ENCODE measurements around the gene ENO2. TPM values are rescaled to one million over a fixed set of nuclear protein-coding genes. Genes with fewer than 3 reads are reported as not detected.

ENO2 gene
- total RNA-seq, 1 experiment from 2014 or later, result 166 TPM

DNA sequence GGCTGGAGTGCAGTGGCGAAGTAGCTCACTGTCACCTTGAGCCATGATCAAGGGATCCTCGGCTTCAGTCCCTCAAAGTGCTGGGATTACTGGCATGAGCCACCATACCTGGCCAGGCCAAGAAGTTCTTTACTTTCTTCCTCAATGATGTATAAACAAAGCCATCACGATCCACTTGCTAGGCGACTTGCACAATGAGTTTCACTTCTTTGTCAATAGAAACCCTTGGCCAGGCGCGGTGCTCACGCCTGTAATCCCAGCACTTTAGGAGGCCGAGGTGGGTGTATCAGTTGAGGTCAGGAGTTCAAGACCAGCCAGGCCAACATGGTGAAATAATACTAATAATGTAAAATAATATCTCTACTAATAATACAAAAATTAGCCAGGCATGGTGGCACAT, 26.9 kb upstream of the ENO2 start:
- Histone ChIP-seq H3T11ph (ENCODE audit: low read length) (no peak overlapping the region), H3K56ac (ENCODE audit: insufficient read length, low read depth, low read length) (no peak overlapping the region), H2AK5ac (ENCODE audit: insufficient read length, low read length) (no peak overlapping the region), H2BK12ac (ENCODE audit: insufficient read length, low read depth, low read length) (no peak overlapping the region), H3K27ac (ENCODE audit: insufficient read length, low read depth, low read length) (no peak overlapping the region), H4K91ac (ENCODE audit: insufficient read length, low read depth, low read length) (no peak overlapping the region), H3K18ac (ENCODE audit: insufficient read length, low read depth, low read length) (no peak overlapping the region), H2BK5ac (ENCODE audit: insufficient read length, low read length) (no peak overlapping the region), H3K79me1 (ENCODE audit: insufficient read depth, low read depth, low read length, poor library complexity, severe bottlenecking) (no peaks in the 10 kb centered on the region), H2BK20ac (ENCODE audit: low read depth, low read length, poor library complexity, severe bottlenecking) (no peak overlapping the region), H2BK120ac (ENCODE audit: low read depth, low read length, poor library complexity, severe bottlenecking) (no peak overlapping the region), H3K4me2 (ENCODE audit: insufficient read depth, insufficient read length, low read length) (no peak overlapping the region), H4K20me1 (ENCODE audit: control insufficient read depth, insufficient read depth, insufficient read length) (no peaks in the 10 kb centered on the region), H3K79me2 (ENCODE audit: insufficient read depth, low read length) (no peaks in the 10 kb centered on the region), H3K23me2 (ENCODE audit: insufficient read length, low read depth, low read length, poor library complexity, severe bottlenecking) (peaks cover 6% of the 10 kb centered on the region), H3K4ac (ENCODE audit: low read depth, low read length) (no peak overlapping the region), H3K9me3 (ENCODE audit: control insufficient read depth, low read depth, low read length) (no peaks in the 10 kb centered on the region), H2AFZ (ENCODE audit: low read length) (no peak overlapping the region), H3K27me3 (ENCODE audit: insufficient read depth, low read length) (no peaks in the 10 kb centered on the region), H3K4me1 (ENCODE audit: insufficient read depth, low read length) (peaks cover 5% of the 10 kb centered on the region; the same call in 1 of the 2 replicates), H3K14ac (ENCODE audit: insufficient read depth, low read length) (no peak overlapping the region), H3K9ac (ENCODE audit: extremely low read depth, insufficient read length, low read length) (no peak overlapping the region), H4K8ac (replicated peaks; ENCODE audit: insufficient read length, low read depth, low read length) (no peak overlapping the region), H4K5ac (ENCODE audit: insufficient read length, low read depth, low read length) (no peak overlapping the region), H2BK15ac (ENCODE audit: low read depth, low read length) (no peak overlapping the region), H3K23ac (ENCODE audit: insufficient read length, low read depth, low read length) (no peak overlapping the region)
- no peak for DNase-seq
- Mint-ChIP-seq H3K4me3 (no peak overlapping the region; a peak in 1 of 5 replicates), H3K27me3 (ENCODE audit: low read depth) (no peaks in the 10 kb centered on the region), H3K9me3 (peaks cover 0 to 3% of the 10 kb centered on the region in 2 experiments; a peak in 2 of 5 replicates), H3K27ac (peak overlapping the region in 2 of 3 experiments; percentile 28 to 72; a peak in 1 of 7 replicates), H3K36me3 (ENCODE audit: insufficient read depth in 1 of 3, low read depth in 3 of 3) (peaks cover 0 to 31% (median 29%) of the 10 kb centered on the region in 3 experiments; a peak in 5 of 7 replicates), H3K4me1 (peaks cover 38 to 50% of the 10 kb centered on the region in 2 experiments)
- TF ChIP-seq, protein P1, sequence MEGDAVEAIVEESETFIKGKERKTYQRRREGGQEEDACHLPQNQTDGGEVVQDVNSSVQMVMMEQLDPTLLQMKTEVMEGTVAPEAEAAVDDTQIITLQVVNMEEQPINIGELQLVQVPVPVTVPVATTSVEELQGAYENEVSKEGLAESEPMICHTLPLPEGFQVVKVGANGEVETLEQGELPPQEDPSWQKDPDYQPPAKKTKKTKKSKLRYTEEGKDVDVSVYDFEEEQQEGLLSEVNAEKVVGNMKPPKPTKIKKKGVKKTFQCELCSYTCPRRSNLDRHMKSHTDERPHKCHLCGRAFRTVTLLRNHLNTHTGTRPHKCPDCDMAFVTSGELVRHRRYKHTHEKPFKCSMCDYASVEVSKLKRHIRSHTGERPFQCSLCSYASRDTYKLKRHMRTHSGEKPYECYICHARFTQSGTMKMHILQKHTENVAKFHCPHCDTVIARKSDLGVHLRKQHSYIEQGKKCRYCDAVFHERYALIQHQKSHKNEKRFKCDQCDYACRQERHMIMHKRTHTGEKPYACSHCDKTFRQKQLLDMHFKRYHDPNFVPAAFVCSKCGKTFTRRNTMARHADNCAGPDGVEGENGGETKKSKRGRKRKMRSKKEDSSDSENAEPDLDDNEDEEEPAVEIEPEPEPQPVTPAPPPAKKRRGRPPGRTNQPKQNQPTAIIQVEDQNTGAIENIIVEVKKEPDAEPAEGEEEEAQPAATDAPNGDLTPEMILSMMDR (conservative IDR thresholded peaks at IDR 0.05), result no peak
- WGBS (ENCODE audit: extremely low coverage, insufficient read length, low lambda C conversion rate), result no CpG with 5 or more reads among the region's 8 CpGs

Data from H9 (cell line).